ENCODE data around the gene ARHGEF12.

ARHGEF12 gene

GRCh38 chr11:120317689-120318480, 18.3 kb upstream of the ARHGEF12 start:
- no peak for DNase-seq

GRCh38 chr11:120318906-120319305, 17.3 kb upstream of the ARHGEF12 start:
- DNase-seq = no peak

GRCh38 chr11:120324932-120325810, 11.0 kb upstream of the ARHGEF12 start, which contains the start of gene TLCD5:
TSS of gene TLCD5 (plus strand) at chr11:120325299. CDS start at chr11:120327442, 2,143 bp downstream.
- DNase-seq = peak in 1 of 3 donors; percentile 38

- DNase-seq = no peak
Observed at GRCh38 chr11:120326228-120326627, 10.0 kb upstream of the ARHGEF12 start.

- peak; percentile 28 to 66 (median 64) for DNase-seq
Observed at GRCh38 chr11:120326845-120327281, 9.3 kb upstream of the ARHGEF12 start.

GRCh38 chr11:120327311-120327710, 8.9 kb upstream of the ARHGEF12 start:
- no peak for DNase-seq

GRCh38 chr11:120329556-120329955, 6.7 kb upstream of the ARHGEF12 start:
- DNase-seq = no peak

- no peak for DNase-seq
Observed at GRCh38 chr11:120330045-120330444, 6.2 kb upstream of the ARHGEF12 start.

GRCh38 chr11:120331301-120331996, 4.8 kb upstream of the ARHGEF12 start:
- DNase-seq = no peak

- no peak for DNase-seq
Observed at GRCh38 chr11:120332822-120333716, 3.1 kb upstream of the ARHGEF12 start.

GRCh38 chr11:120333801-120334200, 2.4 kb upstream of the ARHGEF12 start:
- DNase-seq = no peak

- no peak for DNase-seq
Observed at GRCh38 chr11:120334332-120334731, 1.9 kb upstream of the ARHGEF12 start.

- peak; percentile 74 to 88 (median 86) for DNase-seq
Observed at GRCh38 chr11:120334894-120335462, 1.2 kb upstream of the ARHGEF12 start.

- peak in 2 of 3 donors; percentile 9 to 23 for DNase-seq
Observed at GRCh38 chr11:120335556-120335907, 681 bp upstream of the ARHGEF12 start.

- no peak for DNase-seq
Observed at GRCh38 chr11:120336641-120337354, 585 bp downstream of the ARHGEF12 start.

GRCh38 chr11:120337355-120338106, 1.3 kb downstream of the ARHGEF12 start:
- DNase-seq = peak in 1 of 3 donors; percentile 30

GRCh38 chr11:120338107-120338933, 2.1 kb downstream of the ARHGEF12 start:
- DNase-seq = no peak

- DNase-seq = no peak
Observed at GRCh38 chr11:120339394-120339890, 3.2 kb downstream of the ARHGEF12 start.

- DNase-seq = no peak
Observed at GRCh38 chr11:120340529-120340928, 4.3 kb downstream of the ARHGEF12 start.

All from suppressor macrophage treated with lipopolysaccharide for 1 hour (primary cell).